B cell (primary cell): Measurements from ENCODE around the gene CYTH3. TPM values are rescaled to one million over a fixed set of nuclear protein-coding genes. Genes with fewer than 3 reads are reported as not detected.

ENCODE experiments used
- ATAC-seq: fragments of 200-7000 bp; cut with Tn5 transposase; one replicate; pipeline ENCODE4 v1.10.0; 2021; ENCODE audit warnings: low read depth, mild to moderate bottlenecking, moderate number of reproducible peaks, moderate library complexity
- CTCF ChIA-PET: fragments of 350-600 bp; sonication (Branson Sonifier 250); formaldehyde crosslinking; loops from one replicate; lab custom pipeline; 2021; ENCODE audit warnings: antibody characterized with exemption, inconsistent platforms; lab: Charles Lee
- POLR2A ChIA-PET: fragments of 350-600 bp; sonication (Branson Sonifier 250); formaldehyde crosslinking; loops from one replicate; lab custom pipeline; 2021; ENCODE audit warnings: antibody characterized with exemption; lab: Charles Lee
- DNase-seq: peaks from one replicate; pipeline ENCODE4 v3.0.0; 2013
- H2AFZ ChIP-seq: 2 replicates; pipeline ENCODE4 v1.6.1; 2012; ENCODE audit warnings: mild to moderate bottlenecking, low read depth, low read length; ENCODE audit not compliant: insufficient read depth, poor library complexity, severe bottlenecking
- H3K27ac ChIP-seq, 2 donors: 1 replicate in 1 of 2; 2 replicates in 1 of 2; pipeline ENCODE4 v1.5.1; 2012 to 2013; ENCODE audit warnings: low read length in 2 of 2, mild to moderate bottlenecking in 2 of 2, moderate library complexity in 1 of 2
- H3K27me3 ChIP-seq, 4 experiments: fragments of 200-600 bp in 1 of 4; sonication (generic) in 1 of 4; replicated peaks in 1 of 4; 1 replicate in 2 of 4; 2 replicates in 2 of 4; pipeline versions ENCODE4 v1.6.1 to v1.7.0; 2013 to 2016; ENCODE audit warnings: low read length in 3 of 4, mild to moderate bottlenecking in 2 of 4, mixed read lengths in 1 of 4, moderate library complexity in 1 of 4; ENCODE audit not compliant: insufficient read depth in 4 of 4, control insufficient read depth in 3 of 4; ENCODE audit errors: control extremely low read depth in 1 of 4
- H3K36me3 ChIP-seq, 2 experiments: replicated peaks in 1 of 2; 1 replicate in 1 of 2; 2 replicates in 1 of 2; pipeline versions ENCODE4 v1.6.1 to v1.7.1; 2013; ENCODE audit warnings: low read length in 1 of 2; ENCODE audit not compliant: insufficient read depth in 2 of 2, control insufficient read depth in 1 of 2; ENCODE audit errors: control extremely low read depth in 1 of 2, extremely low read depth in 1 of 2
- H3K4me1 ChIP-seq, 2 donors: fragments of 200-600 bp in 1 of 2; sonication (generic) in 1 of 2; 1 replicate in 1 of 2; 2 replicates in 1 of 2; pipeline versions ENCODE4 v1.5.1 to v1.6.1; 2013 to 2017; ENCODE audit warnings: low read length in 2 of 2; ENCODE audit not compliant: control insufficient read depth in 2 of 2, insufficient read depth in 2 of 2
- H3K4me2 ChIP-seq: replicated peaks from 2 replicates; pipeline ENCODE3; 2012; ENCODE audit warnings: mild to moderate bottlenecking, low read depth, low read length; ENCODE audit not compliant: poor library complexity, severe bottlenecking
- H3K4me3 ChIP-seq, 5 experiments: fragments of 200-600 bp in 1 of 5; sonication (generic) in 1 of 5; 1 replicate in 3 of 5; 2 replicates in 2 of 5; pipeline versions ENCODE4 v1.5.1 to v1.7.0; 2011 to 2016; ENCODE audit warnings: low read length in 4 of 5, mild to moderate bottlenecking in 4 of 5, low read depth in 2 of 5, control low read depth in 1 of 5, moderate library complexity in 1 of 5; ENCODE audit not compliant: insufficient read depth in 1 of 5; ENCODE audit errors: control extremely low read depth in 1 of 5, extremely low read depth in 1 of 5
- H3K79me2 ChIP-seq: fragments of 200-600 bp; sonication (generic); one replicate; pipeline ENCODE4 v1.6.0; 2016; ENCODE audit warnings: low read length; ENCODE audit not compliant: control insufficient read depth, insufficient read depth
- H3K9ac ChIP-seq: fragments of 200-600 bp; sonication (generic); 2 replicates; pipeline ENCODE4 v1.6.1; 2017; ENCODE audit warnings: mild to moderate bottlenecking, low read length, moderate library complexity
- H3K9me3 ChIP-seq, 3 donors: one replicate each; pipeline versions ENCODE4 v1.6.1 to v1.7.1; 2013; ENCODE audit warnings: low read length in 2 of 3; ENCODE audit not compliant: control insufficient read depth in 2 of 3, insufficient read depth in 1 of 3; ENCODE audit errors: control extremely low read depth in 1 of 3
- H4K20me1 ChIP-seq: 2 replicates; pipeline ENCODE4 v1.6.0; 2012; ENCODE audit warnings: mild to moderate bottlenecking, low read length; ENCODE audit not compliant: insufficient read depth, control insufficient read depth, poor library complexity, severe bottlenecking
- H3K27ac Mint-ChIP-seq: one replicate; pipeline ENCODE4 v1.8.0; 2021; ENCODE audit warnings: mixed read lengths
- H3K27me3 Mint-ChIP-seq: one replicate; pipeline ENCODE4 v1.8.0; 2021; ENCODE audit warnings: mixed read lengths
- H3K4me1 Mint-ChIP-seq: one replicate; pipeline ENCODE4 v1.8.0; 2021; ENCODE audit warnings: mixed read lengths
- H3K4me3 Mint-ChIP-seq: one replicate; pipeline ENCODE4 v1.8.0; 2021; ENCODE audit warnings: mixed read lengths
- H3K9me3 Mint-ChIP-seq: one replicate; pipeline ENCODE4 v1.8.0; 2022; ENCODE audit warnings: mixed read lengths; ENCODE audit not compliant: insufficient read depth
- CTCF ChIP-seq: fragments of 200-600 bp; IDR thresholded peaks from one replicate; pipeline ENCODE4 v1.8.0; 2022; ENCODE audit warnings: antibody characterized with exemption, mild to moderate bottlenecking
- EZH2 ChIP-seq: IDR thresholded peaks from 2 replicates; pipeline ENCODE4 v1.6.1; 2012; ENCODE audit warnings: borderline replicate concordance, low read depth, mild to moderate bottlenecking, moderate library complexity, low read length; ENCODE audit not compliant: insufficient read depth, poor library complexity, severe bottlenecking
- WGBS: methylation state at CpG from one replicate; pipeline ENCODE4 v1.1.5; 2013; ENCODE audit warnings: missing lambda C conversion rate; ENCODE audit not compliant: insufficient coverage; 5-methylcytosine and 5-hydroxymethylcytosine counted together
- intact Hi-C: fragments of 100-400 bp; cut with micrococcal nuclease; formaldehyde crosslinking; loops from one replicate; pipeline ENCODE4 v1.10.0; 2022
- polyA plus RNA-seq: library from polyadenylated mRNA; depleted of rRNA; stranded (reverse); fragments of >200 nt; gene quantifications from 2 replicates; pipeline ENCODE4 v1.2.3, GENCODE V29; 2012
- total RNA-seq, 2 donors: library from RNA; stranded (reverse); fragments of 120-200 nt in 1 of 2; gene quantifications; 1 replicate in 1 of 2; 2 replicates in 1 of 2; pipeline versions ENCODE4 v1.2.3 to v1.2.4, GENCODE V29; 2013 to 2022

The CYTH3 gene
- total and polyA plus RNA-seq, 2 donors (not counting 1 experiment from before 2014, with no cell fraction given), result 5.2 to 11.3 TPM

GRCh38 chr7:6157685-6158423, 114.6 kb downstream of the CYTH3 start:
- CTCF ChIA-PET, result interaction anchor here (1.0 kb wide), 1 partner anchor 166 kb away, joined by 3 read pairs; no protein-coding TSS in a partner anchor
- no peaks in the 10 kb centered on the region for H3K4me1 Mint-ChIP-seq
- peaks cover 0 to 4% (median 0%) of the 10 kb centered on the region in 3 donors for H3K9me3 ChIP-seq
- TF ChIP-seq CTCF (no peak), EZH2 (no peak)
- no peak for ATAC-seq
- H3K27me3 Mint-ChIP-seq, result no peaks in the 10 kb centered on the region
- peaks cover 9% of the 10 kb centered on the region for H4K20me1 ChIP-seq
- 96% methylated on average over 28 of the region's 28 CpGs for WGBS
- no peak overlapping the region for H3K27ac Mint-ChIP-seq
- H3K27me3 ChIP-seq, result no peaks in the 10 kb centered on the region
- DNase-seq, result no peak
- H3K27ac ChIP-seq, result no peak overlapping the region
- no peak overlapping the region for H3K9ac ChIP-seq
- no peaks in the 10 kb centered on the region for H3K79me2 ChIP-seq
- H3K36me3 ChIP-seq, result peaks cover 3 to 52% of the 10 kb centered on the region in 2 experiments
- POLR2A ChIA-PET, result no interaction called here
- H3K4me3 ChIP-seq, result no peak overlapping the region
- no peak overlapping the region for H3K4me3 Mint-ChIP-seq
- no peaks in the 10 kb centered on the region for H3K9me3 Mint-ChIP-seq
- no peaks in the 10 kb centered on the region for H3K4me1 ChIP-seq
- intact Hi-C loops, result no loop called here
- no peak overlapping the region for H3K4me2 ChIP-seq
- no peak overlapping the region for H2AFZ ChIP-seq

GRCh38 chr7:6156734-6157133, 115.7 kb downstream of the CYTH3 start:
- peaks cover 3 to 60% of the 10 kb centered on the region in 2 experiments for H3K36me3 ChIP-seq
- H3K79me2 ChIP-seq, result no peaks in the 10 kb centered on the region
- peaks cover 9% of the 10 kb centered on the region for H4K20me1 ChIP-seq
- Mint-ChIP-seq H3K4me1 (no peaks in the 10 kb centered on the region), H3K27ac (no peak overlapping the region), H3K9me3 (no peaks in the 10 kb centered on the region), H3K4me3 (no peak overlapping the region), H3K27me3 (no peaks in the 10 kb centered on the region)
- H2AFZ ChIP-seq, result no peak overlapping the region
- intact Hi-C loops, result no loop called here
- ATAC-seq (no peak), DNase-seq (no peak)
- no peak for TF ChIP-seq CTCF
- TF ChIP-seq EZH2, result no peak
- H3K27ac ChIP-seq, result no peak overlapping the region
- peaks cover 0 to 4% (median 0%) of the 10 kb centered on the region in 3 donors for H3K9me3 ChIP-seq
- CTCF ChIA-PET, result interaction anchor here (1.0 kb wide), 1 partner anchor 194 kb away, joined by 3 read pairs; no protein-coding TSS in a partner anchor
- H3K9ac ChIP-seq, result no peak overlapping the region
- H3K27me3 ChIP-seq, result no peaks in the 10 kb centered on the region
- no peaks in the 10 kb centered on the region for H3K4me1 ChIP-seq
- H3K4me2 ChIP-seq, result no peak overlapping the region
- WGBS, result 100% methylated on average over 5 of the region's 11 CpGs
- POLR2A ChIA-PET, result no interaction called here
- H3K4me3 ChIP-seq, result no peak overlapping the region
